SK-N-SH (cell line): ENCODE data around the gene VSTM2A.

Experiments
- CTCF ChIP-seq: fragments of 200-600 bp; sonication (generic); IDR thresholded peaks from 2 replicates; pipeline ENCODE4 v1.6.1; 2017; ENCODE audit warnings: antibody characterized with exemption, mild to moderate bottlenecking, moderate library complexity
- EP300 ChIP-seq, 2 experiments: IDR thresholded peaks; 2 replicates each; pipeline versions ENCODE4 v1.4.0 to v1.6.1; 2012; ENCODE audit warnings: borderline replicate concordance in 1 of 2, low read depth in 1 of 2, low read length in 1 of 2
- GABPA ChIP-seq: IDR thresholded peaks from 2 replicates; pipeline ENCODE4 v1.4.0; 2012; ENCODE audit warnings: low read depth, mild to moderate bottlenecking
- MXI1 ChIP-seq: IDR thresholded peaks from 2 replicates; pipeline ENCODE4 v1.6.1; 2012; ENCODE audit warnings: mild to moderate bottlenecking, low read depth, low read length, improper control_type of control experiment
- SIN3A ChIP-seq: IDR thresholded peaks from 2 replicates; pipeline ENCODE4 v1.6.1; 2012; ENCODE audit warnings: low read depth, mild to moderate bottlenecking, low read length, moderate library complexity, borderline replicate concordance

GRCh38 chr7:54541669-54542625 is at the start of gene VSTM2A:
- TF ChIP-seq CTCF (no peak), EP300 (IDR thresholded peaks at IDR 0.05; ENCODE audit: borderline replicate concordance in 1 of 2, low read depth in 1 of 2, low read length in 1 of 2) (no peak), GABPA (no peak), MXI1 (no peak), SIN3A (no peak)
